Osteocyte (in vitro differentiated cells): ENCODE data around the gene PRMT2. TPM values are rescaled to one million over a fixed set of nuclear protein-coding genes. Genes with fewer than 3 reads are reported as not detected.

Experiments
- DNase-seq: peaks from one replicate; pipeline ENCODE4 v3.0.0; 2021; ENCODE audit warnings: mixed read lengths; ENCODE audit not compliant: unreplicated experiment; ENCODE audit errors: extremely low spot score
- H3K27ac Mint-ChIP-seq: one replicate; pipeline ENCODE4 v1.8.0; 2021; ENCODE audit warnings: mild to moderate bottlenecking, mixed read lengths; ENCODE audit not compliant: unreplicated experiment
- H3K27me3 Mint-ChIP-seq: one replicate; pipeline ENCODE4 v1.8.0; 2021; ENCODE audit warnings: mixed read lengths; ENCODE audit not compliant: unreplicated experiment
- H3K36me3 Mint-ChIP-seq: one replicate; pipeline ENCODE4 v1.8.0; 2021; ENCODE audit warnings: mixed read lengths; ENCODE audit not compliant: unreplicated experiment
- H3K4me1 Mint-ChIP-seq: one replicate; pipeline ENCODE4 v1.8.0; 2021; ENCODE audit warnings: mixed read lengths; ENCODE audit not compliant: unreplicated experiment
- H3K4me3 Mint-ChIP-seq: one replicate; pipeline ENCODE4 v1.8.0; 2021; ENCODE audit warnings: mild to moderate bottlenecking, moderate library complexity, mixed read lengths; ENCODE audit not compliant: unreplicated experiment
- H3K9me3 Mint-ChIP-seq: one replicate; pipeline ENCODE4 v1.8.0; 2021; ENCODE audit warnings: mixed read lengths; ENCODE audit not compliant: unreplicated experiment
- total RNA-seq: library from RNA; stranded (reverse); gene quantifications from 2 replicates; pipeline ENCODE4 v1.2.1, GENCODE V29; 2021
- TF ChIP-seq, protein P1 (sequence below): fragments of 200-600 bp; sonication (generic); IDR thresholded peaks from 2 replicates; pipeline ENCODE4 v1.5.0; 2021; ENCODE audit warnings: antibody characterized with exemption, mild to moderate bottlenecking, moderate library complexity

Gene PRMT2
- total RNA-seq, 1 donor from 2014 or later: 115 TPM

DNA sequence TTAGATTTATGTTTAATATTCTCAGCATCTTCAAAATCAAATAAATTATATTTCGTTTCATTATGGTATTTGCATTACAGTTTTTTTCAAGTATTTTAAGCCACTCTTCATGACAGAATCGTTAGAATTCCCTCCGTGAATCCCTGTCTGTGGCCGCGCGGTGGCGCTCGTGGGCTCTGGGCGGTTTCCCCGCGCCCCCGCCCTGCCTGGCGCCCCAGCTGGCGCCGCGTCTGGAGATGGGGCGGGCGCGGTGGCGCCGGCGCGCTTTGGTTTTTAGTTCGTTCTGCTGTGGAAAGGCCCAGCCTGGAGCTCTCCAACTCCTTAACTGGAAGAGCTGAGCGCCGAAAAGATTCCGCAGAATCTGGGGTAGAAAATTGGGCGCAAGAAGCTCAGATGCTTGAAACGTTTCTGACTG lies 25.7 kb downstream of the PRMT2 start:
- no peak overlapping the region for H3K4me3 Mint-ChIP-seq
- no peaks in the 10 kb centered on the region for H3K27me3 Mint-ChIP-seq
- no peaks in the 10 kb centered on the region for H3K9me3 Mint-ChIP-seq
- H3K36me3 Mint-ChIP-seq: peaks cover 50% of the 10 kb centered on the region
- peak overlapping the region; percentile 10 for H3K27ac Mint-ChIP-seq
- peaks cover 5% of the 10 kb centered on the region for H3K4me1 Mint-ChIP-seq
- no peak for DNase-seq
- TF ChIP-seq, protein P1, sequence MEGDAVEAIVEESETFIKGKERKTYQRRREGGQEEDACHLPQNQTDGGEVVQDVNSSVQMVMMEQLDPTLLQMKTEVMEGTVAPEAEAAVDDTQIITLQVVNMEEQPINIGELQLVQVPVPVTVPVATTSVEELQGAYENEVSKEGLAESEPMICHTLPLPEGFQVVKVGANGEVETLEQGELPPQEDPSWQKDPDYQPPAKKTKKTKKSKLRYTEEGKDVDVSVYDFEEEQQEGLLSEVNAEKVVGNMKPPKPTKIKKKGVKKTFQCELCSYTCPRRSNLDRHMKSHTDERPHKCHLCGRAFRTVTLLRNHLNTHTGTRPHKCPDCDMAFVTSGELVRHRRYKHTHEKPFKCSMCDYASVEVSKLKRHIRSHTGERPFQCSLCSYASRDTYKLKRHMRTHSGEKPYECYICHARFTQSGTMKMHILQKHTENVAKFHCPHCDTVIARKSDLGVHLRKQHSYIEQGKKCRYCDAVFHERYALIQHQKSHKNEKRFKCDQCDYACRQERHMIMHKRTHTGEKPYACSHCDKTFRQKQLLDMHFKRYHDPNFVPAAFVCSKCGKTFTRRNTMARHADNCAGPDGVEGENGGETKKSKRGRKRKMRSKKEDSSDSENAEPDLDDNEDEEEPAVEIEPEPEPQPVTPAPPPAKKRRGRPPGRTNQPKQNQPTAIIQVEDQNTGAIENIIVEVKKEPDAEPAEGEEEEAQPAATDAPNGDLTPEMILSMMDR: peak; percentile 78

DNA sequence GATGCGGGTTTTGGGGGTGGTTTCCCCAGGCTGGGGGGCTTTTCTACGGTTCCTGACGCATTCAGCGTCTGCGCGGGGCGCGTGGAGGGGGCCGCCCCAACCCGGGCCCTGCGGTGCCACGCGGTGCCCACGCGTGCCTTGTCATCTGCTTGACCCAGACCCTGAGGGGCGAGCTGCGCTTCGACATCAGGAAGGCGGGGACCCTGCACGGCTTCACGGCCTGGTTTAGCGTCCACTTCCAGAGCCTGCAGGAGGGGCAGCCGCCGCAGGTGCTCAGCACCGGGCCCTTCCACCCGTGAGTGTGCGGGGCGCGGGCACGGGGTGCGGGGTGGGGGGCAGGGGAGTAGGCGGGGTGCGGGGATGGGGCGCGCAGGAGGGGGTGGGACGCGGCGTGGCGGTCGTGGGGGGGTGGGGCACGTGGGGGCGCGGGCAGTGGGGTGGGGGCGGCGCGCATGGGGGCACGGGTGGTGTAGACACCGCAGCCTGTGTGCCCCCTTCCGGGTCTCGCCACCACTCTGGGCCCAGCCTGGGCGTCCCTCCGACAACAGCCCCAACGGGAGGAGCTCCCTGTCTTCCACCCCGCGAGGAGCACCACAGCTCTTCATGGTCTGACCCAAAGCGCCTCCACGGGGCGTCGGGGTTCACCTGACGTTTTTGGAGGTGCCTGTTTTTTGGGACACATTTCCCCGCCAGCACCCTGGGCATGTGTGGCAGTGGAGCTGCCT lies 26.3 kb downstream of the PRMT2 start:
- peaks cover 5% of the 10 kb centered on the region for H3K4me1 Mint-ChIP-seq
- H3K4me3 Mint-ChIP-seq: no peak overlapping the region
- no peak for DNase-seq
- H3K9me3 Mint-ChIP-seq: no peaks in the 10 kb centered on the region
- peaks cover 45% of the 10 kb centered on the region for H3K36me3 Mint-ChIP-seq
- TF ChIP-seq, protein P1: no peak
- no peak overlapping the region for H3K27ac Mint-ChIP-seq
- H3K27me3 Mint-ChIP-seq: no peaks in the 10 kb centered on the region

DNA sequence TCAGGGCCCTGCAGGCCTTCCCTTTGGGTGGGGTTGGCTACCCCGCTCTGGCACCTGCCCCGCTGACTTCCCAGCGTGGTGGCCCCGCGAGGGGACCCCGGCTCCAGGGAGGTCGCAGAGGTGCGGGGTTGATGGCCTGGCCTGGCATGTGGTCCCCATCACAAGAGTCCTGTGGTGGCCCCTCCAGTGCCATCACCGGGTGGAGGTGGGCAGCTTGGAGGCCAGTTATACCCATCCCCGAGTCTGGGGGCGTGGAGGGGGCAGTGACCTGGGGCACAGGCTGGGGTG lies 26.8 kb downstream of the PRMT2 start:
- no peaks in the 10 kb centered on the region for H3K9me3 Mint-ChIP-seq
- DNase-seq: no peak
- no peak overlapping the region for H3K27ac Mint-ChIP-seq
- H3K36me3 Mint-ChIP-seq: peaks cover 41% of the 10 kb centered on the region
- TF ChIP-seq, protein P1: no peak
- no peaks in the 10 kb centered on the region for H3K27me3 Mint-ChIP-seq
- H3K4me1 Mint-ChIP-seq: peaks cover 5% of the 10 kb centered on the region
- H3K4me3 Mint-ChIP-seq: no peak overlapping the region

DNA sequence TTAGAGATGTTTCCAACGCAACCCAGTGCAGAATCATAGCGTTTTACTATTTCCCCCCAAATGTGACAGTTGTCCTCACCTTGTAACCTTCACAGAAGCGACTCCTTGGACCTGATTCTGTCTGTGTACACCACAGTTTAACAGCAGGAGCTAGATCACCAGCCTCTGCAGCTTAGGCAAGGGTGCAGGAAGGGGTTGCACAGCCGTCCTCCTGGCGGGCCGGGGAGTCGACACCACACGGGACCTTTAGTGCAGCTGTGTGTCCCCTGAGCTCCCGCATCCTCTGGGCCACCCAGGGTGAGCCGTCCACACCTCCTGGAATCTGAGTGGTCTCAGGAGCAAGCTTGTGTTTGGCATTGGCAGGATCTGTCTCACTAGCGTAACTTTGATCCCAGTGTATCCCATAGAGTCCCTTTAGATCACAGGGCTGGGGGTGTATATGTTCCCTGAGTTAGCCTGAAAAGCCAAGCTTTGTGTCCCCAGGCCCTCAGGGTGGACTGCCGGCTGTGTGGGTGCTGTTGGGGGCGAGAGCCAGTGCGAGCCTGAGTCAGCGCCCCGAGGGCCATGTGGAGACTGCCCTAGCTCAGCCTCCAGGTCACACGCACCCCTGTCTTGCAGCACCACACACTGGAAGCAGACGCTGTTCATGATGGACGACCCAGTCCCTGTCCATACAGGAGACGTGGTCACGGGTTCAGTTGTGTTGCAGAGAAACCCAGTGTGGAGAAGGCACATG lies 27.5 kb downstream of the PRMT2 start:
- TF ChIP-seq, protein P1: no peak
- H3K4me1 Mint-ChIP-seq: peaks cover 7% of the 10 kb centered on the region
- DNase-seq: no peak

DNA sequence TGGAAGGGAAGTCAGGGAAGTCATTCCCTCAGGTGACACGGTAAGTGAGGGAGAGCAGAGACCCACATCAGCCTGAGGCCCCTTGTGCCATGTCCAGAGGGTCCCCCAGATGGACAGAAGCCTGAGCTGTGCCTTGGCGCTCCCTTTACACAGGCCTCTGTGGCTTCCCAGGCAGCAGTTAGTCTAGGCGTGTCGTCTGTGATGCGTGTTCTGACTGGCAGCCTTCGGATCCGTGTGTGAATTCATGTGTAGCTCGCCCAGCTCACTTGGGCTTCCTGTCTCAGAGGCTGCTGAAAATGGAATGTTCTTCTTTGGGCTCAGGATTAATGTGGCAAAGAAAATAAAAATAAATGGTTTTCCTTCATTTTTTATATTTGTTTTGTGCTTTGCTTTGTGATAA lies 28.3 kb downstream of the PRMT2 start:
- TF ChIP-seq, protein P1: no peak
- H3K27ac Mint-ChIP-seq: no peak overlapping the region
- H3K4me1 Mint-ChIP-seq: peaks cover 11% of the 10 kb centered on the region
- peaks cover 32% of the 10 kb centered on the region for H3K36me3 Mint-ChIP-seq
- no peaks in the 10 kb centered on the region for H3K9me3 Mint-ChIP-seq
- no peak for DNase-seq
- H3K4me3 Mint-ChIP-seq: no peak overlapping the region
- no peaks in the 10 kb centered on the region for H3K27me3 Mint-ChIP-seq

More for the DNA sequence above, 27.5 kb downstream of the PRMT2 start:
- Mint-ChIP-seq H3K27me3 (no peaks in the 10 kb centered on the region), H3K9me3 (no peaks in the 10 kb centered on the region), H3K4me3 (no peak overlapping the region), H3K36me3 (peaks cover 38% of the 10 kb centered on the region), H3K27ac (no peak overlapping the region)
